HG03432 (cell line): ENCODE results near the gene IL4I1.
"Not testable (repeated sequence)": the region's sequence is repeated elsewhere in the genome, so short reads cannot be mapped to it uniquely, and the experiment has no call there.

Experiments used
- ATAC-seq: cut with Tn5 transposase; IDR thresholded peaks from one replicate; pipeline ENCODE4 v1.9.1; 2021; ENCODE audit warnings: mild to moderate bottlenecking, moderate library complexity; ENCODE audit not compliant: unreplicated experiment

The IL4I1 gene, protein sequence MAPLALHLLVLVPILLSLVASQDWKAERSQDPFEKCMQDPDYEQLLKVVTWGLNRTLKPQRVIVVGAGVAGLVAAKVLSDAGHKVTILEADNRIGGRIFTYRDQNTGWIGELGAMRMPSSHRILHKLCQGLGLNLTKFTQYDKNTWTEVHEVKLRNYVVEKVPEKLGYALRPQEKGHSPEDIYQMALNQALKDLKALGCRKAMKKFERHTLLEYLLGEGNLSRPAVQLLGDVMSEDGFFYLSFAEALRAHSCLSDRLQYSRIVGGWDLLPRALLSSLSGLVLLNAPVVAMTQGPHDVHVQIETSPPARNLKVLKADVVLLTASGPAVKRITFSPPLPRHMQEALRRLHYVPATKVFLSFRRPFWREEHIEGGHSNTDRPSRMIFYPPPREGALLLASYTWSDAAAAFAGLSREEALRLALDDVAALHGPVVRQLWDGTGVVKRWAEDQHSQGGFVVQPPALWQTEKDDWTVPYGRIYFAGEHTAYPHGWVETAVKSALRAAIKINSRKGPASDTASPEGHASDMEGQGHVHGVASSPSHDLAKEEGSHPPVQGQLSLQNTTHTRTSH

DNA sequence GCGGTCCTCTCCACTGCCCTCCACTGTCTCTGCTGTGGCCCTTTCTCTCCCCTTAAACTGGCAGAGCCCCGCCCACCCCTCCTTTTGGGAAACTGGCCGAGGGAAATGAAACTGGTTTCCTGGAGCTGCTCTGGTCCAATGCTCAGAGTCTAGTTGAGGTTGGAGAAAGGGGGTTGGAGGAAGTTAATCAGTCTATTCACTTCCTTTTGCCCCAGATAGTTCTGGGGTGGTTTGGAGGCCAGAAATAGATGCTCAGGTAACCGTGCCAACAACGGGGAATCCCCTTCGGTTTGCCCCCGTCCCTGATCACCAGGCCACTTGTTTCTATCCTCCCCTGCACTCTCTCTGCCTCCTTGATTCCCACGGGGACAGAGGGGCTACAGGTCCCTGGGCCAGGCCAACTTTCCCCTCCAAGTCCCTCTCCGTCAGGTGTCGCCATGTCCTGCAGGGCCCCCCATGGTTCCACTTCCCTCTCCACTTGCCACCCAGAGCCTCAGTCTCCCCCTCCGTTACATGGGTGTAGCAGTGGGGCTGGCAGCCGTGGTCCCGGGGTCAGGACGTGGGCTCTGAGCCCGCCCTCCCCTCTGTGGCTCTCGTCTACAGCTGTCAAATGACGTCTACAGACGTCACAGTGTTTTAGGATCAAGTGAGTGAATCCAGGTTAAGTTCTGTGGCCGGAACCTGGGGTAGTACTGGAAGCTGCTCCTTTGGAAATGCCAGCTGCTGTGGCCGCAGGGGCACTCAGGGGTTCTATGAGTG, at the start of gene IL4I1:
TSS of gene IL4I1 (minus strand) at position 25 of the 759 bp plus-strand sequence. CDS start 727 bp downstream, outside the sequence.
- peak; percentile 52 for ATAC-seq

DNA sequence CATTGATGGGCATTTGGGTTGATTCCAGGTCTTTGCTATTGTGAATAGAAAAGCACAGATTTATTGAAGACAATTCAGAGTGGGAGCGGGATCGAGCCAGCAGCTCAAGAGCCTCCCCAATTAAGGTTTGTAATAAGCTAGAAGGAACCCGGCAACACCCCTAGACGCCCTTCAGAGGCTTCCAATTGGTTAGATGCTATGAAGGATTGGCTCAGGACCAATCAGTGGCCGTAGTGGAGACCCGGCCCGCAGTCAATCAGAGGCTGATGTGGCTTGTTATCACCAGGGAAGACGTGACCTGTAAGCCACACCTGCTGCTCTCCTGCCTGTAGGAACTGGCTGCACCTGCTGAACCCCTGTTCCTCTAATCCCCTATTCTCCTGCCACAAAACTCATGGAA, 49.7 kb upstream of the IL4I1 start:
- ATAC-seq, result no peak

DNA sequence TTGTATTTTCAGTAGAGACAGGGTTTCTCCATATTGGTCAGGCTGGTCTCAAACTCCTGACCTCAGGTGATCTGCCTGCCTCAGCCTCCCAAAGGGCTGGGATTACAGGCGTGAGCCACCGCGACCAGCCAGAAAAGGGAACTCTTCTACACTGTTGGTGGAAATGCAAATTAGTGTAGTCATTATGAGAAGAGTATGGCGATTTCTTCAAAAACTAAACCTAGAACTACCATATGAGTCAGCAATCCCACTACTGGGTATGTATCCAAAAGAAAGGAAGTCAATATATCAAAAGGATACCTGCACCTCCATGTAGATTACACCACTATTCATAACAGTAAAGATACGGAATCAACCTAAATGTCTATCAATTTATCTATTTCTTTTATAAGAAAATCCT, 47.9 kb upstream of the IL4I1 start:
- ATAC-seq, result not testable (repeated sequence)

DNA sequence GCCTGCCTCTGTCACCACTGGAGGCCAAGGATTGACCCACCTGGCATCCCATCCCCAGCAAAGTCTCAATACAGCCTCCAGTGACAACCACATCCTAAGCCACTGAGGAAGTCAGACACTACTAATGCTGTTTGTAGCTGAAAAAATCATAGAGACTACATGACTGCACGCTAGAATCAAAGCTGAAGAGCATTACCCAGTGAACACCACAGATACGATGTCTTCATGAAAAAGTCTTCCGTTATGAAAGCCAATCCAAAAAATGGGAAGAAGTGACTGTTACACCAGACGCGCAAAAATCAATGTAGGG, 43.8 kb upstream of the IL4I1 start:
- ATAC-seq, result no peak

DNA sequence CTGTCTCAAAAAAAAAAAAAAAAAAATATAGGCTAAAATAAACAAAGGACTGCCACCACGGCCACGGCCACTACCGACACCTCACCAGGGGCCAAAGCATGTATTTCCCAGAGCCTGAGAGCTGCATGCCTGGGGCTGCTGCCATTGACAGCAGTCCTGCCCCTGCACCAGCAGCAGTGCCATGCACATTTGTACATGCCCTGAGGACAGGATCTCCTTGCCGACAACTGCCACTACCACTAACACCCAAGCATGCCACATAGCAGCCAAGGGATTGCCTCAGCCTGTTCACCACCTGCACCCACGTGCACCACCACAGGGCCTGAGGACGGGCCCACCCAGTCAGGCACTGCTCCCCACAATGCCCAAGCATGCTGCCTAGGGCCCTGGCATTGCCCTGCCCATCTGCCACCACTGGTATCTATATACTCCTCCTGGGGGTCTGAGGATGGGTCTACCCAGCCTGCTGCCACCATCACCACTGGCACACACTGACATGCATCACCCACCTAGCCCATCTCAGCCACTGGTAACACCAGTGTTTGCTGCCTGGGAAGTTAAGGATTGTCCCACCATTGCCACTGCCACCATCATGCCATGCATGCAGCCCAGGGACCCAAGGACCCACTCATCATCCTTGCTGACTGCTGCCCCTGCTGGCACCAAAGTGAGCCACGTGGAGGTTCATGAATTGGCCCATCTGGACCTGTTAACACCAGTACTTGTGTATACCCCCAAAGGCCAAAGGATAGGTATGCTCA, 43.2 kb upstream of the IL4I1 start:
- no peak for ATAC-seq

DNA sequence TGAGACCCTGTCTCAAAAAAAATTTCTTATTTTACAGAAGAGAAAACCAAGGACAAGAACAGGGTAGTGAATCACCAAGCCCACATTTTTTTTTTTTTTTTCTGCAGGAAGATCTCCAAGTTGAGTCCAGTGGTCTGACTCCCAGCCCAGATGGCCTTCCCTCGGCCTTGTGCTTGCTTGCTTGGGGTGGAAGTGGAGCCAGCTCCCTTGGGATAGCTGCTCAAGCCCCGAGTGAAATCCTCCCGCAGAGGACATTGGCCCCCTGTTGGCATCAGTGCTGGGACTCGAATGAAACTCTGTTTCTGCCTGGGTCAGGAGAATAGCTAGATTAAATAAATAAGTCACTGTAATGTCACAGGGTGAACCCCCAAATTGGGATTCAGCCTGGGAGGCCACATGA, 42.0 kb upstream of the IL4I1 start:
- no peak for ATAC-seq

DNA sequence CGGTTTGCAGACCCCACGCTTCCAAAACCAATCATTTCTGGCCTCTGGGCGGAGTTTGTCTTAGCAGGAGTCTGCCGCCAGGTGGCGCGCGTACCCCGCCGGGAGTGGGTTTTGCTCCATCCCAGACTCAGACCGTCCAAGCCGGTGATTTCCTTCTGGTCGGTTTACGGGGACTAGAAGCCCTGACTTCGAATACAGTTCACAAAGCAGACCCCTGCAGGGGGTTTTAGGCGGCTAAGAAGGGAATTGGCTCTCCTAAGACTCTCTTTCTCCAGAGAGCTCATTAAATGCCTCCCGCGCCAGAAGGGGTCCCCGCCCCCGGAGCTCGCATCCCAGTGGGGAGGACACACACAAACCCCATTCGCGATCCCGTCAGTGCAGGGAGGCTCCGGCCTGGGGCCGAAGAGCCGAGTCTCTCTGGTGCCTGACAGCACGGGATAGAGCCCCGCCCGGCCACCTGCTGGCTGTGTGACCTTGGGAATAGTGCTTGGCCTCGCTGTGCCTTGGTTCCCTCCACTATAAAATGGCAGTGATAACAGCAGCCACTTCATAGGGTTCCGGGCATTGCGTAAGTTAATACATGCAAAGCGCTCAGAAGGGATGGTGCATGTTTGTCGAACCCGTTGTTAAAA, 41.2 kb upstream of the IL4I1 start:
- no peak for ATAC-seq

DNA sequence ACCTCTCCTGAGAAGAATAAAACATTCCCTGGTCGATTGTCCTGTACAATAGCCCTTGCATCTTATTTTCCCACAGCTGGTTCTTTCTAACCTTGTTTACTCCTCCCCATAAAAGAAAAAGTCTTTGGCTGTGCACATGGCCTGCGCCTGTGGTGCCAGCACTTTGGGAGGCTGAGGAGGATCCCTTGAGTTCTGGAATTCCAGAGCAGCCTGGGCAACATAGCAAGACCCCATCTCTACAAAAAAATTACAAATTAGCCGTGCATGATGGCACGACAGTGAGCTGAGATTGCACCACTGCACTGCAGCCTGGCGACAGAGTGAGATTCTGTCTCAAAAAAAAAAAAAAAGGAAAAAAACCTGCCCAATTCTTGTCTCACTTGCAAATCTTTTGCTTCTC, 39.9 kb upstream of the IL4I1 start:
- no peak for ATAC-seq

DNA sequence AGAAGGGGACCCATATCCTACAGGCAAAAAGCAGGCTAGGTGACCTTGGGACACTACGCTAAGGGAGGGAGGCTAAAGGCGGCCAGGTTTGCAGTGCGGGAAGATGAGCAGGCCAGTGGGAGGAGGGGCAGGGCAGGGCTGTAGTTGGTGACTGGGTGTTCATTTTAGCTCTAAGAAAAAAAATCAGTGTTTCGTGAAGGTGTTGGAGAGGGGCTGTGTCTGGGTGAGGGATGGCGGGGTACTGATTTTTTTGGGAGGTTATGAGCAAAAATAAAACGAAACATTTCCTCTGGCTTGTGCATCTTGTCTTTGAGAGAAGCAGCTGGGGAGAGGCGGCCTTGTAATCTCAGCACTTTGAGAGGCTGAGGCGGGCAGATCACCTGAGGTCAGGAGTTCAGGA, 37.0 kb upstream of the IL4I1 start:
- no peak for ATAC-seq

DNA sequence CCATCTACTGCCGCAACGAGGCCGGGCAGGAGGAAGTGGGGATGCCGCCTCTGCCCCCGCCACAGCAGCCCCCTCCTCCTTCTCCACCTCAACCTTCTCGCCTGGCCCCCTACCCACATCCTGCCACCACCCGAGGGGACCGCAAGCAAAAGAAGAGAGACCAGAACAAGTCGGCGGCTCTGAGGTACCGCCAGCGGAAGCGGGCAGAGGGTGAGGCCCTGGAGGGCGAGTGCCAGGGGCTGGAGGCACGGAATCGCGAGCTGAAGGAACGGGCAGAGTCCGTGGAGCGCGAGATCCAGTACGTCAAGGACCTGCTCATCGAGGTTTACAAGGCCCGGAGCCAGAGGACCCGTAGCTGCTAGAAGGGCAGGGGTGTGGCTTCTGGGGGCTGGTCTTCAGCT, 36.0 kb upstream of the IL4I1 start:
- ATAC-seq, result no peak

DNA sequence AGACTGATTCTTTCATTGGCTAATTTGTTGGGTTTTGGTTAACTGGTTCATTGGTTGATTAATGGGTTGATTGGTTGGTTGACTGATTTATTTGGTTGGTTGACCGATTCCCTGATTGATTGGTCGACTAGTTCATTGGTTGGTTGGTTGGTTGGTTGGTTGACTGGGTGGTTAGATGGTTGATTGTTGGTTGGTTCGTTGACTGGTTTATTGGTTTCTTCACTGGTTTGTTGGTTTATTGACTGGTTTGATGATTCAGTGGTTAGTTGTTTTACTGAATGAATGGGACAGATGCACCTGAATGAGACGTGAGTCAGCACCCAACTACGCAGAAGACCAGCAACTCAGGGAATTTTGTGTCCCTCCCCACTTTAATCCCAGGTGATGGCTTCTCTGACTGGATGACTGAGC, 35.4 kb upstream of the IL4I1 start:
- no peak for ATAC-seq

DNA sequence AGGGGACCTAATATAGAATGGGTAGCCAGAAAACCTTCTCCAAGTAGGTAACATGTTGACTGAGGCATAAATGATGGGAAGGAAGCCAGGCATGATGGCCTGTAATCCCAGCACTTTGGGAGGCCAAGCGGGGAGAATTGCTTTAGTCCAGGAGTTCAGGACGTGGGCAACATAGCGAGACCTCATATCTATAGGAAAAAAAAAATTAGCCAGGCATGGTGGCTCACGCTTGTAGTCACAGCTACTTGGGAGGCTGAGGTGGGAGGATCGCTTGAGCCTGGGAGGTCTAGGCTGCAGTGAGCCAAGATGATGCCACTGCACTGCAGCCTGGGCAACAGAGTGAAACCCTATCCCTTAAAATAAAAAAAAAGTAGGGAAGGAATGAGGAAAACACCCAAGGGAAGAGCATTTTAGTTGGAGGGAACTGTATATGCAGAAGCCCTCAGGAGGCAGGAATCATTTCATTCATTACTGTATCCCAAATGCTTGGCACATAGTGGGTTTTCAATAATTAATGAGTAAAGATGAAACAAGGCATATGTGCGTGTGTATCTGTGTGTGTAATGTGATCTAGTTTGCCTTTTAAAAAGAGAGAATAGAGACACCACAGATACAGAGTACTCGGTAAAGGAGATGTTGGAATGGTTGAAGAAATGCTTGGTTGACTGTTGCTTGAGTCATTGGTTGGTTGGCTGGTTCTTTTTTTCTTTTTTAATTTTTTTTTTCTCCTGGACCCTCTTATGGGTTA, 34.8 kb upstream of the IL4I1 start:
- no peak for ATAC-seq

DNA sequence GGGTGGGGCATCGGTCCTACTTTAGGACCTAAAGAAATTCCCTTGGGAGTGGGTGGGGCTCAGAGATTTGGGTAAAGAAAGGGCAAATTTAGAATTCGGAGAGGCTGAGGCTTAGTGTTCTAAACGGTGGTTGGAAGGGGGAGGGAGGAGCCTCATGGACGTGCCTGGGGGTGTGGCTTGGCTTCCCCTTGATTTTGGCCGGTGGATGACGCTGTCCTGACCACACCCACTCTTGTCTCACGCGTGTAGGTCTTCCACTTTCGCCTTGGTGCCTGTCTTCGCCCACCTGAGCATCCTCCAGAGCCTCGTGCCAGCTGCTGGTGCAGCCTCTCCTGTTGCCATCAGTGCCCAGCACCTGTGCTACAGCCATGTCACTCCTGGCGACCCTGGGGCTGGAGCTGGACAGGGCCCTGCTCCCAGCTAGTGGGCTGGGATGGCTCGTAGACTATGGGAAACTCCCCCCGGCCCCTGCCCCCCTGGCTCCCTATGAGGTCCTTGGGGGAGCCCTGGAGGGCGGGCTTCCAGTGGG, 33.9 kb upstream of the IL4I1 start:
- no peak for ATAC-seq

DNA sequence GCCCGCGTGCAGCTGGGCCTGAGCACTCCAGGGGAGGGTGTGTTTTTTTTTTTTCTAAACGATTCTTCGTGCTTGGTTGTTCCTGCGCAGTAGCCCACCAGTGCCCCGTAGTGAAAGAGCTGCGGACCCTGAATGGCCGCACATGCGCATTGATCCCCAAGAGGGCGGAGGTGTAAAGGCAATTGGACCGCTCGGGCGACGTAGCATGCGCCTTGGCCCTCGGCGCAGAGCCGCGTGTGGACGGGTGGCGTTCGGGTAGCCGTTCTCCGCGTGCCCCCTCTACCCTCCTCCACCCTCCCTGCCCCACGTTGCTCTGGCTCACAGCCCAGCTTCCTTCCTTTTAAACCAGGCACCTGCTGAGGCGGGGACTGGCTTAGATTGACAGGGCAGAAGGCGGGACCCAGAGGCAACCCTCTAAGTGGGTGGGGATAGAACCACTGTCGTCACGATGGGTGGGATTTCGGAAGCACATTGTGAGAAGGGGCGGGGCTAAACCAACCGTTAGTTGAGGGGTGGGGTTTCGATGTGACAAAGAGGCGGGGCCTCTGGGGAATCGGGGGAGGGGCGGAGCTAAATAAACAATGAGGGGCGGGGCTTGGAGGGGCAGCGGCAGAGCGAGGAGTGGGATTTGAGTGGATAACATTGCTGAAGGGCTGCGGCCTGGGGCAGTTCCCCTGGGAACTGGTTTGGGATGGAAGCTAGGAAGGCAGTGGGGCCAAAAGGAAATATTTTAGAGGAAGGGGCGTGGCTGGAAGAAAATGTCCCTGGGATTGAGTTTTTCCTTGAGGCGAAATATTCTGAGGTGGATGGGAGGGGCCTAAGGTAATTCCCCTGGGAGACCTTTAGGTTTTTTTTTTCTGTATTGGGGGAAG, 33.2 kb upstream of the IL4I1 start:
- peak; percentile 65 for ATAC-seq

DNA sequence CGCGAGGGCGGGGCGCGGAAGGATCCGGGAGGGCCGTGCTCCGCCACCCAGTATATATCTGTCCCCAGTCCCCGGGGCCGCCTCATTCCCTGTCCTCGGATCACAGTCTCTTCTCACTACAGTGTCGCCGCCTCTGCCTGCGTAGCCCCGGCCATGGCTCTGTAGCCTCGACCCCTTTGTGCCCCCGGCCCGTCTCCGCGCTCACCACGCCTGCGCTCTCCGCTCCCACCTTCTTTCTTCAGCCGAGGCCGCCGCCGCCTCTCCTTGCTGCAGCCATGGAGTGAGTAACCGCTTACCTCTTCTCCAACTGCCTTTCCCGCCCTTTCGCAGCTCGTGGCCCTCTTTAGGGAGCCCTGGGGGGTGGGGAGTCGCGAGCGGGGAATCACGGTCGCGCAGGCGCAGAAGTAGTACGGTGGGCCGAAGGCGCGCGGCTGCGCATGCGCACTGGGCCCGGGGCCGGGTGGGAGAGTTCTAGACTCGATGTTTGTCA, 32.5 kb upstream of the IL4I1 start, which contains the start of the genes ATF5 and NUP62:
TSS of gene ATF5 (plus strand) at position 85 of the 490 bp plus-strand sequence. CDS start 1,646 bp downstream, outside the sequence.
TSS of gene NUP62 (minus strand) at position 384 of the 490 bp plus-strand sequence. CDS start 19,697 bp downstream, outside the sequence.
- peak; percentile 61 for ATAC-seq

DNA sequence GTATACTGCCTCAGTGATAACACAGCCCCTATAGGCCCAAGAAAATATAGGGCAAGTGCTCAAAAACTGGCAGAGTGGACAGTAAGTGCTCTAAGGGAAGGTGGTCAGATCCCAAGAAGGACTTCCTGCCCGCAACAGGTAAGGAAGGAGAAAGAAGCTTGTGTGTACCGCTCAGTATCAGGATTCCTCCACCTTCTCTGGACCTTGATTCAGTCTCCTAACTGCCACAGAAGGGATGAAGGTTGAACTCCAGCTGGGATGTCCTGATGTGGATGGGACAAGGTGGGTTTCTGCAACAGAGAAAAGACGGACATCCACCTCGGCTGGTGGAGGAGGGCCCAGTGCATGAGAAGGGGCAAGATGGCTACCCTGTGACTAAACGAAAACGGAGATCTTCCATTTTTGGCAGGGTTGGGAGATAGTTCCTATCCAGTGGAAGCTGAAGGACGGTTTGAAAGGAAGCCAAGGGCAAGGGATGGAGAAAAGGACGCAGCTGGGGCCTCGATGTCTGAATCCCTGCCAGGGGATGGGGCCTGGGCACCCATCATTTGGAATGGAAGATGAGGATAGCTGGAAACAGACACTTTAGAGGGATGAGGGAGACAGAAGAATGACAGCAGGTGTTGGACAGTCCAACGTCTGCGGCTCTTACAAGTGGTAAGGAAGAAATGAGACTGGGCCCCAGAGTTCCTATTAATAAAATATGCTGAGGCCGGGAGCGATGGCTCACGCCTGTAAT, 31.0 kb upstream of the IL4I1 start:
- ATAC-seq, result no peak

DNA sequence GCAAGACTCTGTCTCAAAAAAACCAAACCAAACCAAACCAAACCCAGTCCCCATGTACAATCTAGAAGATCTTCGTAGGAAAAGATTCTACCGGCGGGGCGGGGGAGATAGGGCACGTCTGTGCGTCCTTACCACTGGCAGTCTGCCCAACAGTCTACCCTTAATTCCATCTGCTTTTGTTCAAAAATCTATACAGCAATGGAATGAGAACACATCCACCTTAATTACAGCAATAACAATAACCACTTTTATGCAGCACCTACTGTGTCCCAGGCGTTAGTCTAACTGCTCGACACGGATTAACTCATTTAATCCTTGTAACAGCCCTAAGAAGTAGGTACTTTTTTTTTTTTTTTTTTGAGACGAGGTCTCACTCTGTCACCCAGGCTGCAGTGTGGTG, 29.8 kb upstream of the IL4I1 start:
- ATAC-seq, result no peak

DNA sequence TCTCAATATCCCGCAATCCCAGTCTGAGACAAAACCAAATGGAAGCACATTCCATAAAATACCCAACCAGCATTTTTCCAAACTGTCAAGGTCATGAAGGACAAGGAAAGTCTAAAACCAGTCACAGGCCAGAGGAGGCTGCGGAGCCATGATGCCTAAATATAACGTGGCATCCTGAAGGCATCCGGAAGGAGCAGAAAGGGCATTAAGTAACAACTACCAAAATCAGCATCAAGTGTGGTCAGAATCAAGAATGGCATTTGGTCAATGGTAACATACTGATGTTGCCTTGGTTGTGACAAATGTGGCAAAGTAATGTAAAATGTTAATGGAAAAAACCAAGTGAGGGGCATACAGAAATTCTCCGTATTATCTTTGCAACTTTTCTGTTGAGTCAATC, 28.8 kb upstream of the IL4I1 start:
- ATAC-seq, result no peak
